NB4 (cell line): Measurements from ENCODE around the gene ZNF408.

ENCODE experiments used
- MYC ChIP-seq: IDR thresholded peaks from 2 replicates; pipeline ENCODE4 v1.6.1; 2011; ENCODE audit warnings: low read depth, low read length
- POLR2A ChIP-seq: IDR thresholded peaks from 2 replicates; pipeline ENCODE4 v1.6.1; 2011; ENCODE audit warnings: mild to moderate bottlenecking; ENCODE audit not compliant: insufficient read length; ENCODE audit errors: extremely low read depth
- TF ChIP-seq, protein P1 (sequence below): IDR thresholded peaks from one replicate; pipeline ENCODE4 v1.5.1; 2012; ENCODE audit warnings: low read depth, low read length
- TF ChIP-seq, protein P2 (sequence below): IDR thresholded peaks from 2 replicates; pipeline ENCODE4 v1.6.1; 2011; ENCODE audit warnings: low read depth, low read length

DNA sequence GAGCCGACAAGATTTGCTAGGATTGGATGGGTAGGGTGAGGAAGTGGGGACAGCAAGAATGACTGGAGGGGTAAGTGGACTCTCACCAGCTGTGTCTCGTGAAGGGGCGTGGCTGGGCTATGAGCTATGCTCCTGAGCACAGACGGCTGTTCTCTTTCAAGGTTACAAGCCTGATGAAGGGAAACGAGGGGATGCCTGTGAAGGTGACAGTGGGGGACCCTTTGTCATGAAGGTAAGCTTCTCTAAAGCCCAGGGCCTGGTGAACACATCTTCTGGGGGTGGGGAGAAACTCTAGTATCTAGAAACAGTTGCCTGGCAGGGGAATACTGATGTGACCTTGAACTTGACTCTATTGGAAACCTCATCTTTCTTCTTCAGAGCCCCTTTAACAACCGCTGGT lies 38.1 kb downstream of the ZNF408 start:
- TF ChIP-seq POLR2A (no peak), MYC (no peak)
- TF ChIP-seq, protein P1, sequence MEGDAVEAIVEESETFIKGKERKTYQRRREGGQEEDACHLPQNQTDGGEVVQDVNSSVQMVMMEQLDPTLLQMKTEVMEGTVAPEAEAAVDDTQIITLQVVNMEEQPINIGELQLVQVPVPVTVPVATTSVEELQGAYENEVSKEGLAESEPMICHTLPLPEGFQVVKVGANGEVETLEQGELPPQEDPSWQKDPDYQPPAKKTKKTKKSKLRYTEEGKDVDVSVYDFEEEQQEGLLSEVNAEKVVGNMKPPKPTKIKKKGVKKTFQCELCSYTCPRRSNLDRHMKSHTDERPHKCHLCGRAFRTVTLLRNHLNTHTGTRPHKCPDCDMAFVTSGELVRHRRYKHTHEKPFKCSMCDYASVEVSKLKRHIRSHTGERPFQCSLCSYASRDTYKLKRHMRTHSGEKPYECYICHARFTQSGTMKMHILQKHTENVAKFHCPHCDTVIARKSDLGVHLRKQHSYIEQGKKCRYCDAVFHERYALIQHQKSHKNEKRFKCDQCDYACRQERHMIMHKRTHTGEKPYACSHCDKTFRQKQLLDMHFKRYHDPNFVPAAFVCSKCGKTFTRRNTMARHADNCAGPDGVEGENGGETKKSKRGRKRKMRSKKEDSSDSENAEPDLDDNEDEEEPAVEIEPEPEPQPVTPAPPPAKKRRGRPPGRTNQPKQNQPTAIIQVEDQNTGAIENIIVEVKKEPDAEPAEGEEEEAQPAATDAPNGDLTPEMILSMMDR = no peak
- TF ChIP-seq, protein P2, sequence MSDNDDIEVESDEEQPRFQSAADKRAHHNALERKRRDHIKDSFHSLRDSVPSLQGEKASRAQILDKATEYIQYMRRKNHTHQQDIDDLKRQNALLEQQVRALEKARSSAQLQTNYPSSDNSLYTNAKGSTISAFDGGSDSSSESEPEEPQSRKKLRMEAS = no peak
